Measurements from ENCODE around the gene PIGU. TPM values are rescaled to one million over a fixed set of nuclear protein-coding genes. Genes with fewer than 3 reads are reported as not detected.

Gene PIGU
- total and polyA plus RNA-seq, 2 of the 13 experiments (the other 11 are each of a cell fraction or from before 2014, with no cell fraction given) = 45.5 to 231 TPM

DNA sequence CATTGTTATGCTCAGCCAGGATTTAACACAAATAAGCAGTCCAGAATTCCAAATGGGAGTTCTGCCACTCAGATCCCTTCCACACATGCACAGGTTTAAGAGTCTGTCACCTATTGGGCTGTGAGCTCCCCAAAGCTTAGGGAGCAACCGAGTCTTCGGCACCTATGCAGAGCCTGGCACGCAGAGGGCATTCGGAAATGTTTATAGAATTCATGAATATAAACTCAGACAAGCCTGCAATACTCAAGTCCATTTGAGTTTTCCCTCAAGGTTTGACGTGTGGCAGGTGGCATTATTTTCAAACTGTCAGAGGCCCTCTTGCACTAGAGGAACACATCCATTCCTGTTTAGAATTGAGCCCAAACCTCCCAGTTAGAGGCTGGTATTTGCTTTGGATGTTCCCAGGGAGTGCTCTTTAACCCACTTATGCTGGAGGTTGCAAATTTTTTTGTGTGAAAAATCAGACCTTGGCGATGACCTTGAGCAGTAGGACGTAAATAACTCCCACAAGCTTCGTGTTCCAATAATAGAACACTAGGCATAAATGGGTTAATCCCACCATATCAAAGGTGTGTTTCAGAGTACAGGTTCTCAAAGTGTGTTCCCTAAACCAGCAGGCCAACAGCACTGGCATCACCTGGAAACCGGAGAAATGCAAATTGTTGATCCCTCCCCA lies 90.3 kb downstream of the PIGU start (continued):
- TF ChIP-seq, protein P1, sequence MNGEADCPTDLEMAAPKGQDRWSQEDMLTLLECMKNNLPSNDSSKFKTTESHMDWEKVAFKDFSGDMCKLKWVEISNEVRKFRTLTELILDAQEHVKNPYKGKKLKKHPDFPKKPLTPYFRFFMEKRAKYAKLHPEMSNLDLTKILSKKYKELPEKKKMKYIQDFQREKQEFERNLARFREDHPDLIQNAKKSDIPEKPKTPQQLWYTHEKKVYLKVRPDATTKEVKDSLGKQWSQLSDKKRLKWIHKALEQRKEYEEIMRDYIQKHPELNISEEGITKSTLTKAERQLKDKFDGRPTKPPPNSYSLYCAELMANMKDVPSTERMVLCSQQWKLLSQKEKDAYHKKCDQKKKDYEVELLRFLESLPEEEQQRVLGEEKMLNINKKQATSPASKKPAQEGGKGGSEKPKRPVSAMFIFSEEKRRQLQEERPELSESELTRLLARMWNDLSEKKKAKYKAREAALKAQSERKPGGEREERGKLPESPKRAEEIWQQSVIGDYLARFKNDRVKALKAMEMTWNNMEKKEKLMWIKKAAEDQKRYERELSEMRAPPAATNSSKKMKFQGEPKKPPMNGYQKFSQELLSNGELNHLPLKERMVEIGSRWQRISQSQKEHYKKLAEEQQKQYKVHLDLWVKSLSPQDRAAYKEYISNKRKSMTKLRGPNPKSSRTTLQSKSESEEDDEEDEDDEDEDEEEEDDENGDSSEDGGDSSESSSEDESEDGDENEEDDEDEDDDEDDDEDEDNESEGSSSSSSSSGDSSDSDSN (CRISPR knock-in tag; IDR thresholded peaks at IDR 0.05) = no peak
- TF ChIP-seq HOXD1 (CRISPR knock-in tag; IDR thresholded peaks at IDR 0.05) (no peak), PHF8 (CRISPR knock-in tag; IDR thresholded peaks at IDR 0.05) (no peak), FOXK1 (CRISPR knock-in tag; IDR thresholded peaks at IDR 0.05; ENCODE audit: borderline replicate concordance, low read depth) (0 out of 2 replicates have a peak, but pooled peaks have one; percentile 27), CENPT (CRISPR knock-in tag; IDR thresholded peaks at IDR 0.05; ENCODE audit: low read depth) (no peak), AGO1 (IDR thresholded peaks at IDR 0.05; ENCODE audit: low read depth, low read length, poor library complexity, severe bottlenecking) (no peak), GATAD1 (CRISPR knock-in tag; IDR thresholded peaks at IDR 0.05) (no peak), SIX4 (CRISPR knock-in tag; IDR thresholded peaks at IDR 0.05) (no peak), NR3C1 (CRISPR knock-in tag; IDR thresholded peaks at IDR 0.05) (no peak), ZBTB1 (CRISPR knock-in tag; IDR thresholded peaks at IDR 0.05; ENCODE audit: borderline replicate concordance) (no peak), MATR3 (CRISPR knock-in tag; IDR thresholded peaks at IDR 0.05) (no peak), RCOR2 (CRISPR knock-in tag; IDR thresholded peaks at IDR 0.05) (0 out of 2 replicates have a peak, but pooled peaks have one; percentile 46), RFX5 (IDR thresholded peaks at IDR 0.05; ENCODE audit: low read depth, low read length) (no peak), ZNF558 (CRISPR knock-in tag; IDR thresholded peaks at IDR 0.05; ENCODE audit: borderline replicate concordance) (no peak), TCF7L2 (IDR thresholded peaks at IDR 0.05; ENCODE audit: low read depth, low read length) (no peak), MEF2D (CRISPR knock-in tag; IDR thresholded peaks at IDR 0.05) (peak; percentile 98), ZNF121 (CRISPR knock-in tag; IDR thresholded peaks at IDR 0.05) (no peak), PRMT3 (CRISPR knock-in tag; IDR thresholded peaks at IDR 0.05; ENCODE audit: borderline replicate concordance, low read depth) (no peak), PAWR (CRISPR knock-in tag; IDR thresholded peaks at IDR 0.05; ENCODE audit: borderline replicate concordance) (no peak), TAF1 (CRISPR knock-in tag; IDR thresholded peaks at IDR 0.05) (no peak), ARID5B (CRISPR knock-in tag; IDR thresholded peaks at IDR 0.05) (peak; percentile 46; the same call in 1 of the 2 replicates)
- TF ChIP-seq, protein P2, sequence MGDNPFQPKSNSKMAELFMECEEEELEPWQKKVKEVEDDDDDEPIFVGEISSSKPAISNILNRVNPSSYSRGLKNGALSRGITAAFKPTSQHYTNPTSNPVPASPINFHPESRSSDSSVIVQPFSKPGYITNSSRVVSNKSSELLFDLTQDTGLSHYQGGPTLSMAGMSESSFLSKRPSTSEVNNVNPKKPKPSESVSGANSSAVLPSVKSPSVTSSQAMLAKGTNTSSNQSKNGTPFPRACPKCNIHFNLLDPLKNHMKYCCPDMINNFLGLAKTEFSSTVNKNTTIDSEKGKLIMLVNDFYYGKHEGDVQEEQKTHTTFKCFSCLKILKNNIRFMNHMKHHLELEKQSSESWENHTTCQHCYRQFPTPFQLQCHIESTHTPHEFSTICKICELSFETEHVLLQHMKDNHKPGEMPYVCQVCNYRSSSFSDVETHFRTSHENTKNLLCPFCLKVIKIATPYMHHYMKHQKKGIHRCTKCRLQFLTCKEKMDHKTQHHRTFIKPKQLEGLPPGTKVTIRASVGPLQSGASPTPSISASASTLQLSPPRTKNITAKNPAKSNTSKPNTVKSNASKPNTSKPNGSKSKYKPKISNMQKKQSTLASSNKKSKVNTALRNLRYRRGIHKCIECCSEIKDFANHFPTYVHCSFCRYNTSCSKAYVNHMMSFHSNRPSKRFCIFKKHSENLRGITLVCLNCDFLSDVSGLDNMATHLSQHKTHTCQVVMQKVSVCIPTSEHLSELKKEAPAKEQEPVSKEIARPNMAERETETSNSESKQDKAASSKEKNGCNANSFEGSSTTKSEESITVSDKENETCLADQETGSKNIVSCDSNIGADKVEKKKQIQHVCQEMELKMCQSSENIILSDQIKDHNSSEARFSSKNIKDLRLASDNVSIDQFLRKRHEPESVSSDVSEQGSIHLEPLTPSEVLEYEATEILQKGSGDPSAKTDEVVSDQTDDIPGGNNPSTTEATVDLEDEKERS (CRISPR knock-in tag; IDR thresholded peaks at IDR 0.05) = 0 out of 2 replicates have a peak, but pooled peaks have one; percentile 17
